Sigmoid colon (tissue), 7 donors: ENCODE data around the gene TLL2. TPM values are rescaled to one million over a fixed set of nuclear protein-coding genes. Genes with fewer than 3 reads are reported as not detected.

ENCODE experiments used
- DNase-seq: peaks from one replicate; pipeline ENCODE4 v3.0.0-alpha.2; 2019
- H3K27ac ChIP-seq, 4 donors: fragments of 200-600 bp; sonication (generic); one replicate each; pipeline ENCODE4 v1.5.1; 2016 to 2019; ENCODE audit warnings: mild to moderate bottlenecking in 1 of 4
- H3K27me3 ChIP-seq, 3 donors: fragments of 200-600 bp; sonication (generic); one replicate each; pipeline ENCODE4 v1.5.1; 2019; ENCODE audit warnings: mild to moderate bottlenecking in 1 of 3
- H3K36me3 ChIP-seq, 4 donors: fragments of 200-600 bp; sonication (generic); one replicate each; pipeline ENCODE4 v1.5.1; 2016 to 2019
- H3K4me1 ChIP-seq, 4 donors: fragments of 200-600 bp; sonication (generic); one replicate each; pipeline ENCODE4 v1.5.1; 2017 to 2019
- H3K4me3 ChIP-seq, 4 donors: fragments of 200-600 bp; sonication (generic); one replicate each; pipeline ENCODE4 v1.5.1; 2017 to 2019; ENCODE audit warnings: mild to moderate bottlenecking in 2 of 4, moderate library complexity in 1 of 4
- H3K9me3 ChIP-seq, 4 donors: fragments of 200-600 bp in 3 of 4; sonication (generic) in 3 of 4; one replicate each; pipeline versions ENCODE4 v1.5.1 to v1.6.1; 2013 to 2019
- EP300 ChIP-seq, 4 donors: sonication (generic); formaldehyde crosslinking; IDR thresholded peaks; one replicate each; pipeline ENCODE4 v1.6.1; 2017; ENCODE audit warnings: antibody characterized with exemption in 4 of 4
- POLR2A ChIP-seq, 2 donors: fragments of 450-650 bp; IDR thresholded peaks; one replicate each; pipeline ENCODE4 v1.6.1; 2016; ENCODE audit warnings: antibody characterized with exemption in 2 of 2, mild to moderate bottlenecking in 2 of 2, moderate library complexity in 2 of 2
- POLR2AphosphoS5 ChIP-seq, 4 donors: sonication (generic); formaldehyde crosslinking; IDR thresholded peaks; one replicate each; pipeline ENCODE4 v1.6.1; 2017; ENCODE audit warnings: antibody characterized with exemption in 4 of 4
- WGBS, 2 donors: extraction: QIAGEN DNeasy Blood & Tissue Kit; methylation state at CpG; one replicate each; pipeline ENCODE4 v1.1.7; 2013; 5-methylcytosine and 5-hydroxymethylcytosine counted together
- intact Hi-C: fragments of 100-400 bp; cut with DNase I; formaldehyde crosslinking; loops from one replicate; pipeline ENCODE4 v1.15.1; 2023
- polyA plus RNA-seq, 3 donors: library from polyadenylated mRNA; stranded (reverse); fragments of 200-250 nt; gene quantifications; one replicate each; pipeline ENCODE4 v1.2.3, GENCODE V29; 2013
- total RNA-seq, 4 donors: library from RNA; depleted of rRNA; stranded (reverse); fragments of >200 nt; gene quantifications; one replicate each; pipeline ENCODE4 v1.1.0, GENCODE V29; 2016
- TF ChIP-seq, protein P1 (sequence below), 4 experiments: fragments of 450-650 bp in 3 of 4; fragments of 200-600 bp in 1 of 4; IDR thresholded peaks; one replicate each; pipeline ENCODE4 v1.5.1; 2016 to 2019; ENCODE audit warnings: antibody characterized with exemption in 4 of 4, mild to moderate bottlenecking in 3 of 4, moderate library complexity in 2 of 4
- donor health status: healthy with polysubstance abuse.
- donor health status: Bipolar disorder and iron deficiency.
- donor health status: healthy.

Gene TLL2
- total and polyA plus RNA-seq, 7 donors, result 0.14 to 2.2 (median 0.36) TPM; not detected in 2

DNA sequence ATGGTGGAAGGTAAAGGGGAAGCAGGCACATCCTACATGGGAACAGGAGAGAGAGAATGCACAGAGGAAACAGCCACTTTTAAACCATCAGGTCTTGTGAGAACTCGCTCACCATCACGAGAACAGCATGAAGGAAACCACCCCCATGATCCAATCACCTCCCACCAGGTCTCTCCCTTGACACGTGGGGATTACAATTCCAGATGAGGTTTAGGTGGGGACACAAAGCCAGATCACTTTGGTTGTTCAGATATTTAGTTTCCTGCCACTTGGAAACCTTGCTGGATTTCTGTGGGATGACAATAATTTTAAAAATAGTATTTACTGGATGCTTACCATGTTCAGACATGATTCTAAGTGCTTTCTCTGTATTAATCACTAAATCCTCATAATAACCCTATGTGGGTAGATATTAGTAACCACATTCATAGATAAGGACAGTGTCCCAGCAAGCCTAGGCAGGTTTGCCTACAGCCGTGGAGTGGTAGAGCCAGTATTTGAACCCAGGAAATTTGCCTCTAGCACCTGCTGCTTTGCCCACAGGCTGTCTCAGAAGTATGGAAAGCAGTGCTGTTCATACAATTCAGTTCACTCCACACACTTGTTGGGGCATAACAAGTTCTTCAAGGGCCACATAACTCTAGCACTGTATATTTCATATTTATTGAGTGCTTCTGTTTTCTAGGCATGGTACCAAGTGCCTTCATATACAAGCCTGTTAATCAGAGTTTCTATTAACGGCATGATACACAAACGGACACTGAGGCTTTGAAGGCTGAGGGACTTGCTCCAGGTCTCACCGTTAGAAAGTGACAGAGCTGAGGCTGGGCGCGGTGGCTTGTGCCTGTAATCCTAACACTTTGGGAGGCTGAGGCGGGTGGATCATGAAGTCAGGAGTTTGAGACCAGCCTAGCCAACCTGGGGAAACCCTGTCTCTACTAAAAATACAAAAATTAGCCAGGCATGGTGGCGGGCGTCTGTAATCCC lies 8.3 kb downstream of the TLL2 start:
- TF ChIP-seq POLR2A (IDR thresholded peaks at IDR 0.05), result no peak
- no peak for TF ChIP-seq EP300 (IDR thresholded peaks at IDR 0.05)
- TF ChIP-seq, protein P1, sequence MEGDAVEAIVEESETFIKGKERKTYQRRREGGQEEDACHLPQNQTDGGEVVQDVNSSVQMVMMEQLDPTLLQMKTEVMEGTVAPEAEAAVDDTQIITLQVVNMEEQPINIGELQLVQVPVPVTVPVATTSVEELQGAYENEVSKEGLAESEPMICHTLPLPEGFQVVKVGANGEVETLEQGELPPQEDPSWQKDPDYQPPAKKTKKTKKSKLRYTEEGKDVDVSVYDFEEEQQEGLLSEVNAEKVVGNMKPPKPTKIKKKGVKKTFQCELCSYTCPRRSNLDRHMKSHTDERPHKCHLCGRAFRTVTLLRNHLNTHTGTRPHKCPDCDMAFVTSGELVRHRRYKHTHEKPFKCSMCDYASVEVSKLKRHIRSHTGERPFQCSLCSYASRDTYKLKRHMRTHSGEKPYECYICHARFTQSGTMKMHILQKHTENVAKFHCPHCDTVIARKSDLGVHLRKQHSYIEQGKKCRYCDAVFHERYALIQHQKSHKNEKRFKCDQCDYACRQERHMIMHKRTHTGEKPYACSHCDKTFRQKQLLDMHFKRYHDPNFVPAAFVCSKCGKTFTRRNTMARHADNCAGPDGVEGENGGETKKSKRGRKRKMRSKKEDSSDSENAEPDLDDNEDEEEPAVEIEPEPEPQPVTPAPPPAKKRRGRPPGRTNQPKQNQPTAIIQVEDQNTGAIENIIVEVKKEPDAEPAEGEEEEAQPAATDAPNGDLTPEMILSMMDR (IDR thresholded peaks at IDR 0.05), result no peak
- TF ChIP-seq POLR2AphosphoS5 (IDR thresholded peaks at IDR 0.05), result no peak

DNA sequence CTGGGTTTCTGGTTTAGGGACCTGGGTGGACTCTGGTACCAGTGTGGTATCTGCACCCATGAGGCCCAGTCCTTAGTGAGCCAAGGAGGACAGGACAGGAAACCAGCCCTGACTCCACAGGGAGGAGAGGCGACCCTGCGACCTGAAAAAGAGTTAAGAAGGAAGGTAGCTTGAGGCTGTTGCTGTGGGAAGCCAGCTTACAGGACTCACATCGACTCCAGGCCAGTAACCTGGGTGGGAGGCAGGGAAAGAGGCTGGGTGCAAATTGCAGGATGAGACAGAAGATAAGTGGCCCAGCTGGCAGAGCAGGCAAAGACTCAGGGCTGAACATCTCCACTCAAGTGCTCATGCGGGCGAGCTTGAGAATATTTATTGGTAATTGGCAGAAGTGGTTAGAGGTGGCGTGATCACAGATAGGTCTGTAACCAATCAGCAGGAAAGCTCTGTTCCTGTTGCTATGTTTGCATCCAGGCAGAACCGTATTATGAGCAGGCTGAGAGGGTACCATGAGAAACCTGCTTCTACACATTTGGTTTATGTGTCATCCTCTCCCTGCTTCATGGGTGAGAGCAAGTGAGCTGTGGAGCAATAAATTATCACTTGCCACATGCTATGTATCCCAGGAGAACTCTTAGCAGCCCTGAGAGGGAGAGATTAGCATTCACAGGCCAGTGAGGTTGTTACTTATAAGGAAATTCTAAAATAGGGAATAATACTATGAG lies 11.0 kb downstream of the TLL2 start:
- 90 to 92% methylated on average over 7 of the region's 7 CpGs for WGBS, 2 donors
- no peaks in the 10 kb centered on the region for H3K36me3 ChIP-seq
- H3K4me1 ChIP-seq, result peaks cover 0 to 8% (median 0%) of the 10 kb centered on the region in 4 donors
- TF ChIP-seq EP300 (IDR thresholded peaks at IDR 0.05), result no peak
- TF ChIP-seq, protein P1 (IDR thresholded peaks at IDR 0.05), result no peak
- no peak for TF ChIP-seq POLR2AphosphoS5 (IDR thresholded peaks at IDR 0.05)
- no peak for TF ChIP-seq POLR2A (IDR thresholded peaks at IDR 0.05)
- no peak overlapping the region for H3K4me3 ChIP-seq
- H3K27me3 ChIP-seq, result no peaks in the 10 kb centered on the region
- H3K27ac ChIP-seq, result no peak overlapping the region
- intact Hi-C loops, result no loop called here
- H3K9me3 ChIP-seq, result no peaks in the 10 kb centered on the region
- DNase-seq, result no peak

More for the DNA sequence above, 8.3 kb downstream of the TLL2 start:
- Histone ChIP-seq H3K36me3 (no peaks in the 10 kb centered on the region), H3K27me3 (no peaks in the 10 kb centered on the region), H3K27ac (no peak overlapping the region), H3K4me1 (peaks cover 0 to 8% (median 0%) of the 10 kb centered on the region in 4 donors), H3K9me3 (no peaks in the 10 kb centered on the region), H3K4me3 (no peak overlapping the region)
- intact Hi-C loops, result no loop called here
- 82 to 84% methylated on average over 12 of the region's 12 CpGs for WGBS, 2 donors
- no peak for DNase-seq

DNA sequence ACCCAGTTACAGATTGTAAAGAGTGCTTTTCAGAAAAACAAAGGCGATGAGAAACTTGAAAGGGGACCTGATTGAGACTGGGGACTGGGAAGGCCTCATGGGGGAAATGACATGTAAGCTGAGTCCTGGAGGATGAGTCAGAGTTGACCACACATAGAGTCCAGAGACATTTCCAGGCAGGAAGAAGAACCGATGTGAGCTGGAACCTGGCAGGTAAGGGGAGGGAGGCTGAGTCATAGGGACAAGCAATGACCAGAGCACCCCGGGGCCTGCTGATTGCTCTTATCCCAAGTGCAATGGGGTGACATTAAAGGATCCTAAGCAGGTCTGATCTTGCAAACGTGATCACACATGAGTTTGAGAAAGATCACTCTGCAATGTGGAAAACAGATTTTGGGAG lies 11.7 kb downstream of the TLL2 start:
- Histone ChIP-seq H3K4me1 (peaks cover 0 to 8% (median 0%) of the 10 kb centered on the region in 4 donors), H3K27ac (no peak overlapping the region), H3K9me3 (no peaks in the 10 kb centered on the region), H3K36me3 (no peaks in the 10 kb centered on the region), H3K4me3 (no peak overlapping the region), H3K27me3 (no peaks in the 10 kb centered on the region)
- 82 to 88% methylated on average over 4 of the region's 4 CpGs for WGBS, 2 donors
- no peak for DNase-seq
- TF ChIP-seq POLR2AphosphoS5 (IDR thresholded peaks at IDR 0.05), result no peak
- TF ChIP-seq, protein P1 (IDR thresholded peaks at IDR 0.05), result no peak
- intact Hi-C loops, result no loop called here

DNA sequence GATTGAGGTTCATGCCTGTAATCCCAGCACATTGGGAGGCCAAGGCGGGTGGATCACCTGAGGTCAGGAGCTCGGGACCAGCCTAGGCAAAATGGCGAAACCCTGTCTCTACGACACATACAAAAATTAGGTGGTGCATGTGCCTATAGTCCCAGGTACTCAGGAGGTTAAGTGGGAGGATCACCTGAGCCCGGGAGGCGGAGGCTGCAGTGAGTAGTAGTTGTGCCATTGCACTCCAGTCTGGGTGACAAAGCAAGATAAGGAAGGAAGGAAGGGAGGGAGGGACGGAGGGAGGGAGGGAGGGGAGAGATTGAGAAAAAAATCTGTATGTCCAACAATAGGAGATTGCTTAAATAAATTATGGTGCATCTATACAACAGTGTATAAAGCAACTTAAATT lies 13.2 kb downstream of the TLL2 start:
- Histone ChIP-seq H3K4me3 (no peak overlapping the region), H3K4me1 (peaks cover 0 to 4% (median 0%) of the 10 kb centered on the region in 4 donors), H3K36me3 (no peaks in the 10 kb centered on the region), H3K27me3 (no peaks in the 10 kb centered on the region), H3K27ac (no peak overlapping the region), H3K9me3 (no peaks in the 10 kb centered on the region)
- WGBS, 2 donors, result 69 to 71% methylated on average over 7 of the region's 7 CpGs
- DNase-seq, result no peak
- no peak for TF ChIP-seq EP300 (IDR thresholded peaks at IDR 0.05)
- TF ChIP-seq POLR2AphosphoS5 (IDR thresholded peaks at IDR 0.05), result no peak
- TF ChIP-seq POLR2A (IDR thresholded peaks at IDR 0.05), result no peak
- TF ChIP-seq, protein P1 (IDR thresholded peaks at IDR 0.05), result no peak
- intact Hi-C loops, result no loop called here
